Activated T-helper 1 cell treated with anti-CD3 and anti-CD28 coated beads, Interleukin-12 subunit alpha, Interleukin-12 subunit beta, Interleukin-2, Interleukin-4 antibody, amounts not matched to agents 30 ng/mL and 10 ng/mL and 1 ng/mL, durations not matched to agents 14 hours and 24 hours and 36 hours (primary cell): Measurements from ENCODE around the gene RNLS. TPM values are rescaled to one million over a fixed set of nuclear protein-coding genes. Genes with fewer than 3 reads are reported as not detected.
"Not testable (repeated sequence)": the region's sequence is repeated elsewhere in the genome, so short reads cannot be mapped to it uniquely, and the experiment has no call there.

ENCODE experiments used
- DNase-seq: peaks from one replicate; pipeline ENCODE4 v3.0.0; 2021; ENCODE audit warnings: low spot score
- H3K27ac Mint-ChIP-seq: one replicate; pipeline ENCODE4 v1.8.0; 2021; ENCODE audit warnings: mild to moderate bottlenecking, mixed read lengths
- H3K27me3 Mint-ChIP-seq: one replicate; pipeline ENCODE4 v1.8.0; 2022; ENCODE audit warnings: mild to moderate bottlenecking, moderate library complexity, mixed read lengths; ENCODE audit not compliant: insufficient read depth
- H3K36me3 Mint-ChIP-seq: one replicate; pipeline ENCODE4 v1.8.0; 2021; ENCODE audit warnings: low read depth, mixed read lengths
- H3K4me1 Mint-ChIP-seq: one replicate; pipeline ENCODE4 v1.8.0; 2021; ENCODE audit warnings: low read depth, mixed read lengths
- H3K4me3 Mint-ChIP-seq: one replicate; pipeline ENCODE4 v1.8.0; 2021; ENCODE audit warnings: mild to moderate bottlenecking, moderate library complexity, mixed read lengths
- H3K9me3 Mint-ChIP-seq: one replicate; pipeline ENCODE4 v1.8.0; 2021; ENCODE audit warnings: mixed read lengths
- intact Hi-C: fragments of 100-400 bp; cut with micrococcal nuclease; formaldehyde crosslinking; loops from one replicate; pipeline ENCODE4 v1.15.1; 2024
- total RNA-seq: library from RNA; stranded (reverse); gene quantifications from 2 replicates; pipeline ENCODE4 v1.2.3, GENCODE V29; 2022

The RNLS gene
- total RNA-seq, 1 donor from 2014 or later = 2.0 TPM

DNA sequence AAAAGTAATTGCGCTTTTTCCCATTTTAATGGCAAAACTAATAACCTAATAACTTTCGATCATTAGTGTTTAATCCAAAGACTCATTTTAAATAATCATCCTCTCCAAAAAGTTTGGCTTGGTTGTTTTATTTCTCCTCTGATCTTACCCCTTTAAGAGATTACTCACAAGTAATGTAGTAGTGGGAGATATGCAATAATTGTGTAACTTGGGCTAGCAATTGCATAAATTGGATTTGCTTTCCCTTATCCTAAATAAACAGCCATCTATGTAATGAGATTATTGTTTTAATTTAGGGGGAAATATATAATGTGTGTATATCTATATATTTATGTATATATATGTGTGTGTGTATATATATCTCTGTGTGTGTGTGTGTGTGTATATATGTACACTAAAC is 82.5 kb downstream of the RNLS start:
- H3K4me1 Mint-ChIP-seq = peaks cover 5% of the 10 kb centered on the region
- H3K4me3 Mint-ChIP-seq = no peak overlapping the region
- H3K27me3 Mint-ChIP-seq = peaks cover 9% of the 10 kb centered on the region
- DNase-seq = no peak
- no peak overlapping the region for H3K27ac Mint-ChIP-seq
- intact Hi-C loops = no loop called here
- H3K36me3 Mint-ChIP-seq = no peaks in the 10 kb centered on the region
- H3K9me3 Mint-ChIP-seq = no peaks in the 10 kb centered on the region

DNA sequence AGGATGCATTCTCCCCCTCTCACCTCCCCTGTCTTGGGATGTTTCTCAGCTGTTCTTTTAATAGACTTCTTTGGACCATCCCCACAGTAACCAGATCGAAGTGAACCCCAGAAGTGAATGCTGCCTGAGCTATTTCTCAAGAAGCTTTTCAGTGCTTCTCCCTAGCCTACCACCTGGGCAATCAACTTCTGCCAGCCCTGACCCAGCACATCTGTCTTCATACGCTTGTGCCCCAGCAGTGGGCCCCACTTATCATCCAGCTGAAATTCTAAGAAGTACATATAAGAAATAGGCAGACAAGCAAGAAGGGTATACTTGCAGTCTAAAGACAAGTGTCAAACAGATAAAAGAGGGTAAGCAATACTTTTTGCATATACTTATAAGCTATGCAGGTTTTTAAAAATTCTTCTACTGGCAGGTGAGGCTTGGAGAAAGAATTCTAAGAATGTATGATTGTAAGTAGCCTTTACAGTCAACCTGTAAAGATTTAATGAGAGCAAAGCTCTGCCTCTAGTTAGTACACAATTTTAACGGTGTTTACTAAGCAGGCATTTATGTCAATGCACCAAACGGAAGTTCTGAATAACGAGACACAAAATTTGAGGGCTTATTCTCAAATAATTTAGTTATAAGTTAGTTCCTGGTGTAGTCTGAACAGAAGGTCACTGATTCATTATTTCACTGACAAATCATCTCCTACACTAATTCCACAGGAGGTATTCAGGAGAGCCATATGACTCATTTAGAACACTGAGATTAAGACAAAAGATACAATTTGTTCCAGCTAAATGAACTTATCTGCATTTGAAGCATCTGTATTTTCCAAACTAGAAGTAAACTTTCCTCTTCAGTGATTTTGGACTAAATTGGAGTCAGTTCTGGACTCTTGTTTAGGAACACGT is 83.3 kb downstream of the RNLS start:
- peaks cover 3% of the 10 kb centered on the region for H3K27me3 Mint-ChIP-seq
- H3K9me3 Mint-ChIP-seq = no peaks in the 10 kb centered on the region
- no peak overlapping the region for H3K4me3 Mint-ChIP-seq
- intact Hi-C loops = no loop called here
- H3K36me3 Mint-ChIP-seq = no peaks in the 10 kb centered on the region
- DNase-seq = no peak
- H3K4me1 Mint-ChIP-seq = peaks cover 5% of the 10 kb centered on the region
- H3K27ac Mint-ChIP-seq = no peak overlapping the region

DNA sequence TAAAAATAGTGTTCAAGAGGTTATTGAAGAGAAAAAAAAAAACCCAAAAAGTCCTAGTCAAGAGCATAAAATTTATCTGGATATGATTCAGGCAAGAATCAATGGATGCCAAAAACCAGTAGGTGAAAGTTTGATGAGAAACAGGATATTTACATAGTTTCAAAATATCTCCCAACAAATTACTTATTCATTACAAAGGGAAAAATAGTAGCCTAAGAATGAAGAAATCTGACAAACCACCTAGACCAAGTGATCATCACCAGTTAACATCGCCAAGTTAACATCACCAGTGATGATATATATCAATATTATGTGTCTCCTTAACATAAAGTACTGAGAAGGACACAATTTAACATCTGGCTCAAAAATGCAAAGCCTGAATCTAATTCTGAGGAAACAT is 85.2 kb downstream of the RNLS start:
- no peak for DNase-seq
- Mint-ChIP-seq H3K9me3 (no peaks in the 10 kb centered on the region), H3K36me3 (no peaks in the 10 kb centered on the region), H3K27me3 (no peaks in the 10 kb centered on the region), H3K27ac (no peak overlapping the region), H3K4me1 (peaks cover 5% of the 10 kb centered on the region), H3K4me3 (no peak overlapping the region)
- intact Hi-C loops = no loop called here

DNA sequence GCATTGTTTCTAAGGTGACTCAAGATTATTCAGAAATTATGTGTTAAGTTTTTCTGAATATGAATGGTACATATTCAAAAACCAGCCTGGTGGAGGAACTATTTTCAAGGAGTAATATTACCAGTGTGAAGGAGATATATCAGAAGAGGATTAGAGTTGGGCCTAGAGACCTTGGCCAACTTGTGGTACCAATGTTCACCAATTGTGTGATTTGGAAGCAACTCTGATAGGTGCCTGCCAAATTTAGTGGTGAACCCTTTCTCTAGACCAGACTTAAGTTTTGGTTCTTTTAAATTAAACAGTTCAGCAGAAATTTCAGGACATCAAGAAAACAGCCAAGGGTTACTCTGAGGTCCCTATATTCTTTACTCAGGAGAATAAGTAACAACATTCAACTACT is 88.6 kb downstream of the RNLS start:
- Mint-ChIP-seq H3K27me3 (peaks cover 2% of the 10 kb centered on the region), H3K9me3 (no peaks in the 10 kb centered on the region), H3K4me3 (no peak overlapping the region), H3K27ac (no peak overlapping the region), H3K4me1 (peaks cover 20% of the 10 kb centered on the region), H3K36me3 (no peaks in the 10 kb centered on the region)
- no peak for DNase-seq
- intact Hi-C loops = no loop called here

DNA sequence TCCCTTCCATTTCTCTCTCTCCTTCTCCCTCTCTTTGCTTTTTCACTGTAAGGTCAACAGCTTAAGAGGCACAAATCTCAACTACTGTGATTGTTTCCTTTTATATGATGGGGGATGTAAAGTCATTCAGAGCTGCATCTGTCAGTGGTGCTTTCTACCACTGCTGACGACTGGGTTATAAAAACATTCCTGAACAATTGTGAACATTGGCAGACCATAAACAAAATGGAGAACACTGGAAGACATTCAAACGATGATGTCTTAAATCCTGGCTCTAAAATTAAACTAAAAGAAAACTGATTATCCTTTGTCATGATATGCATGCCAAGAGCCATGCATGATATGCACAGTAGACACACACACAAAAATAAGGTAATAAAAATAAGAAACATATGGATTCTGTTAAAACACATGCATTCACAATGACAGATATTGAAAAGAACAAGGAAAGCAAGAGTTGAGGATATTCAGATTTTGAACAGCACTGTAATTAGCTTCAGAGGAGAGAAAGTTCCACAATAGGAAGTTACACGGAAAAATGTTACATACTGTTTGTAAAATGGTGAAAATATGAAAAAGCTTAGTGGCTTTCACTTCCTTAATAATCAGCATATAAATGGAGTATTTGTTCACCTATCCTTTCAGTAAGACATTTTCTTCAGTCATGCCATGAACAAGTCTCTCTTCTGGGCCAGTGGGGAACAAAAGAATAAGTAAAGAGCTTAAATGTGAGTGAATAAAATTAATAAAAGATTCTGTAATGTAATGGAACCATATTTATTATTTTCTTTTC is 89.2 kb downstream of the RNLS start:
- intact Hi-C loops = no loop called here
- Mint-ChIP-seq H3K4me3 (no peak overlapping the region), H3K9me3 (no peaks in the 10 kb centered on the region), H3K36me3 (no peaks in the 10 kb centered on the region), H3K27me3 (peaks cover 2% of the 10 kb centered on the region), H3K4me1 (peaks cover 26% of the 10 kb centered on the region), H3K27ac (no peak overlapping the region)
- no peak for DNase-seq

- Mint-ChIP-seq H3K4me3 (no peak overlapping the region), H3K9me3 (peaks cover 5% of the 10 kb centered on the region), H3K4me1 (peaks cover 21% of the 10 kb centered on the region), H3K27ac (no peak overlapping the region), H3K27me3 (peaks cover 2% of the 10 kb centered on the region), H3K36me3 (no peaks in the 10 kb centered on the region)
- no peak for DNase-seq
- intact Hi-C loops = no loop called here
Measured at GRCh38 chr10:88491314-88491713, 91.8 kb downstream of the RNLS start.

DNA sequence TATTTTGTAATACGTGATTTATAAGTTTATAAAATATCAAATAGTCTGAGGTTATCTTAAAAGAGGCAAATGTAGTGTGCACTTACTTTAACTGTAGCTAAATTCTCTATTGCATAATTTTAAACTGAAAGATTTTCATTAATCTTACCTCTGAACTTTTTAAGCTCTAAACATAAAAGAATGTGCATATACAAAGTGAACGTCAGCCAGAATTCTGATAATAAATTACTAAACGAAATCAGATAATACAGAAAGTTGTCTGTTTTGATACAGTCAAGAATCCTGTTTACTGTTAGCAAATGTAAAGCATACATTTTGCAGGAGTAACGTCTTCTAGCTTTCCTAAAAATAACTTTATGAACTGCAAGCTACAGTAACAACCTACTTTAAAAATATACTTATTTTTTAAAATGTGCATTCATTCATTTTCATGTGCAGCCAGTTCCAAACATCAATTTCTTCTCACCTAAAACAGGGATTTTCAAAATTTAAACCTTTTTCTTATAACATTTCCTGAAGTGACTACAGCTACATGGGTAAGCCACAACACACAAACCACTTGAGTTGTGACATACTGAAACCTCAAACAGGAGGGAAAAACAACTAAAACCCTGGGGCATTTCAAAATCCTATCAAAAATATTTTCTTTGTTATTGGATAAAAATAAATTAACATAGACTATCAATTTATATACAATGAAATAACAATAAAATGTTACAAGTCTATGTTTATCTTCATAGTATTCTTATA is 92.7 kb downstream of the RNLS start:
- Mint-ChIP-seq H3K4me3 (no peak overlapping the region), H3K36me3 (no peaks in the 10 kb centered on the region), H3K4me1 (peaks cover 21% of the 10 kb centered on the region), H3K27ac (no peak overlapping the region), H3K9me3 (peaks cover 5% of the 10 kb centered on the region), H3K27me3 (peaks cover 5% of the 10 kb centered on the region)
- no peak for DNase-seq
- intact Hi-C loops = no loop called here

GRCh38 chr10:88489107-88489506 is 94.0 kb downstream of the RNLS start:
- H3K4me1 Mint-ChIP-seq = peaks cover 21% of the 10 kb centered on the region
- DNase-seq = no peak
- peaks cover 5% of the 10 kb centered on the region for H3K9me3 Mint-ChIP-seq
- no peak overlapping the region for H3K27ac Mint-ChIP-seq
- H3K4me3 Mint-ChIP-seq = no peak overlapping the region
- intact Hi-C loops = no loop called here
- no peaks in the 10 kb centered on the region for H3K36me3 Mint-ChIP-seq
- H3K27me3 Mint-ChIP-seq = peaks cover 8% of the 10 kb centered on the region

DNA sequence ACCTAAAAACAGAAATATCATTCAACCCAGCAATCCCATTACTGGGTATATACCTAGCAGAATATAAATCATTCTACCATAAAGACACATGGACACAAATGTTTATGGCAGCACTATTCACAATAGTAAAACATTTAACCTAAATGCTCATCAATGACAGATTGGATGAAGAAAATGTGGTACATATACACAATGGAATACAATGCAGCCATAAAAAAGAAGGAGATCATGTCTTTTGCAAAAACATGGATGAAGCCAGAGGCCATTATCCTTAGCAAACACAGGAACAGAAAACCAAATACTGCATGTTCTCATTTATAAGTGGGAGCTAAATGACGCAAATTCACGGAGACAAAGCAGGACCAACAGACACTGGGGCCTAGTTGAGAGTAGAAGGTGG is 96.3 kb downstream of the RNLS start:
- Mint-ChIP-seq H3K27me3 (peaks cover 20% of the 10 kb centered on the region), H3K9me3 (peaks cover 10% of the 10 kb centered on the region), H3K4me1 (peaks cover 21% of the 10 kb centered on the region)
- H3K36me3 Mint-ChIP-seq, H3K27ac Mint-ChIP-seq, intact Hi-C loops, DNase-seq, H3K4me3 Mint-ChIP-seq: not testable (repeated sequence)

DNA sequence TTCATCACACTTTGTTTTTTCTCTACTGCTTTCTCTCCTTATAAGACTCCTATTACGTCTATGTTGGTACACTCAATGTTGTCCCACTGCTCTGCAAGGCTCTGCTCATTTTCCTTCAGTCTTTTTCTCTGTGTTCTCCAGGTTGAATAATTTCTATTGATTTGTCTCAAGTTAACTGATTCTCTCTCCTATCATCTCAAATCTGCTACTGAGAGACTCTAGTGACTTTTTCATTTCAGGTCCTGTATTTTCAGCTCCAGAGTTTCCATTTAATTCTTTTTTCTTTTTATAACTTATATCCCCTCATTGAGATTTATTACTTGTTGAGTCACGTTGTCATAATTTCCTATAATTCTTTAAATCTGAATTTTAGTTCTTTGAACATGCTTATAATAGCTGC is 100.9 kb downstream of the RNLS start:
- Mint-ChIP-seq H3K4me1 (no peaks in the 10 kb centered on the region), H3K27me3 (peaks cover 25% of the 10 kb centered on the region), H3K4me3 (no peak overlapping the region), H3K36me3 (peaks cover 1% of the 10 kb centered on the region), H3K27ac (no peak overlapping the region), H3K9me3 (peaks cover 12% of the 10 kb centered on the region)
- intact Hi-C loops = no loop called here
- no peak for DNase-seq

DNA sequence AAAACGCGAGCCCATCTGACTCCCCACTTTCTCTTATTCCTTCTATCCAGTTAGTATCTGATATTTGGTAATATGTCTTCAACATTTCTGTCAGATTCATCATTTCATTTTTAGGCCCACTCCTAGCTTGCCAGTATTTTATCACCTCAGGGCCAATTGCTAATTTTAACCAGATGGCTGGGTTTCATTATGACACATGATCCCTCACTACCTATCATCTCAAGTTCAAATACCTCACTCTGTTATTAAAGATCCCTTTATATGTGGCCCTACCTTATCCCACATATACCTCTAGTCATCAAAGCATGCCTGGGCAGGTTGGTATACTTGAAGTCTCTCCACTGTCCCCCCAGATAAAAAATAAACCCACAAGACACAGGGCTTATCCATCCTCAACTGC is 104.9 kb downstream of the RNLS start:
- no peak for DNase-seq
- H3K4me3 Mint-ChIP-seq = no peak overlapping the region
- H3K27ac Mint-ChIP-seq = no peak overlapping the region
- H3K27me3 Mint-ChIP-seq = peaks cover 15% of the 10 kb centered on the region
- intact Hi-C loops = no loop called here
- H3K4me1 Mint-ChIP-seq = no peaks in the 10 kb centered on the region
- H3K9me3 Mint-ChIP-seq = peaks cover 7% of the 10 kb centered on the region
- H3K36me3 Mint-ChIP-seq = peaks cover 1% of the 10 kb centered on the region

DNA sequence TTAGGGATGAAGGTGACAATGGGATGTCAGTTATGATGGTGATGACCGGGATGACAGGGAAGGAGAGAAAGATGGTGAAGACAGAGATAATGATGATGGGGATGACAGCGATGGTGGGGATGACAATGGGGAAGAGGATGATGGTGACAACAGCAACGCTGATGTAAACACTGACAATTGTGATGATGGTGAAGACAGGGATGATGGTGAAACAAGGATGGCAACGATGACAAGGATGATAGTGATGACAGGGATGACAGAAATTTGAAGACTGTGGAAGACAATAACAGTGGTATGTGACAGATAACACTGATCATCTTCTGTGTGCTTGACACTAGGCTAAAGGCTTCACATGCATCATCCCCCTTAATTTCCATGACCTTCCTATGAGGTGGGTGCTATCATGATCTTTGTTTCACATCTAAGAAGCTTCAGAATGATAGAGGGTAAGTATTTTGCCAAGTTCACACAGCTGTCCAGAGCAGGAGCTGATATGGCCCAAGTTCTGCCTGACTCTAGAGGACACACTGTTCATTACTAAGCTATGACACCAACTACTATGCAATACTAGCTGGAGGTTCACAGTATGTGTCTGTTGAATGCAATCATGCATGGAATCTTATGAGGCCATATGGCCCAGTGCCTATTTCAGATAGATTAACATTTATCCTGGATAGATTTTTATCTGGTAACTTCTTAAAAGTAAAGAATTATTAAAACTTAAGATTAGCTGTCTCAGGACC is 105.6 kb downstream of the RNLS start:
- H3K4me1 Mint-ChIP-seq = no peaks in the 10 kb centered on the region
- H3K4me3 Mint-ChIP-seq = no peak overlapping the region
- intact Hi-C loops = no loop called here
- peaks cover 11% of the 10 kb centered on the region for H3K27me3 Mint-ChIP-seq
- no peak overlapping the region for H3K27ac Mint-ChIP-seq
- DNase-seq = no peak
- peaks cover 1% of the 10 kb centered on the region for H3K36me3 Mint-ChIP-seq
- H3K9me3 Mint-ChIP-seq = peaks cover 7% of the 10 kb centered on the region
